Measurements from ENCODE around the gene NEURL4. TPM values are rescaled to one million over a fixed set of nuclear protein-coding genes. Genes with fewer than 3 reads are reported as not detected.

The NEURL4 gene
- total RNA-seq, 4 donors from 2014 or later: 27.8 to 109 (median 35.0) TPM

DNA sequence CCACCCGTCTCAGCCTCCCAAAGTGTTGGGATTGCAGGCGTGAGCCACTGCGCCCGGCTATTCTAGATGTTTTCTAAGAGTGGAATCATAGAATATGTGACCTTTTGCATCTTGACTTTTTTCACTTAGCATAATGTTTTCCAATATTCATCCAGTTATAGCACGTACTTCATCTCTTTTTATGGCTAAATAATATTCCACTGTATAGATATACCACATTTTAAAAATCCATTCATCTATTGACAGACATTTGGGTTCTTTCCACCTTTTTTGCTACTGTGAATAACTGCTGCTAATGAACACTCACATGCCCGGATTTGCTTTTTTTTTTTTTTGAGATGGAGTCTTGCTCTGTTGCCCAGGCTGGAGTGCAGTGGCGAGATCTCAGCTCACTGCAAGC is 25.0 kb downstream of the NEURL4 start:
- Histone ChIP-seq H3K4me3 (no peak overlapping the region), H3K27me3 (no peaks in the 10 kb centered on the region), H3K4me1 (peaks cover 2 to 10% (median 7%) of the 10 kb centered on the region in 4 donors), H3K27ac (no peak overlapping the region), H3K9me3 (no peaks in the 10 kb centered on the region), H3K36me3 (no peaks in the 10 kb centered on the region)
- 92 to 100% methylated on average over 5 to 7 of the region's 7 CpGs for WGBS, 2 donors (ENCODE audit: low coverage in 1 of 2)
- no peak for DNase-seq
- intact Hi-C loops (cut with DNase I; ENCODE audit: low total_unique reads) (no loop called here), in situ Hi-C loops (cut with MboI; ENCODE audit: low pct_ligation_motif_present in 1 of 4, low pct_unique_long_range_greater_than_20kb in 1 of 4, low sequenced_read_pairs in 3 of 4) (no loop called here)
- TF ChIP-seq, protein P1, sequence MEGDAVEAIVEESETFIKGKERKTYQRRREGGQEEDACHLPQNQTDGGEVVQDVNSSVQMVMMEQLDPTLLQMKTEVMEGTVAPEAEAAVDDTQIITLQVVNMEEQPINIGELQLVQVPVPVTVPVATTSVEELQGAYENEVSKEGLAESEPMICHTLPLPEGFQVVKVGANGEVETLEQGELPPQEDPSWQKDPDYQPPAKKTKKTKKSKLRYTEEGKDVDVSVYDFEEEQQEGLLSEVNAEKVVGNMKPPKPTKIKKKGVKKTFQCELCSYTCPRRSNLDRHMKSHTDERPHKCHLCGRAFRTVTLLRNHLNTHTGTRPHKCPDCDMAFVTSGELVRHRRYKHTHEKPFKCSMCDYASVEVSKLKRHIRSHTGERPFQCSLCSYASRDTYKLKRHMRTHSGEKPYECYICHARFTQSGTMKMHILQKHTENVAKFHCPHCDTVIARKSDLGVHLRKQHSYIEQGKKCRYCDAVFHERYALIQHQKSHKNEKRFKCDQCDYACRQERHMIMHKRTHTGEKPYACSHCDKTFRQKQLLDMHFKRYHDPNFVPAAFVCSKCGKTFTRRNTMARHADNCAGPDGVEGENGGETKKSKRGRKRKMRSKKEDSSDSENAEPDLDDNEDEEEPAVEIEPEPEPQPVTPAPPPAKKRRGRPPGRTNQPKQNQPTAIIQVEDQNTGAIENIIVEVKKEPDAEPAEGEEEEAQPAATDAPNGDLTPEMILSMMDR (IDR thresholded peaks at IDR 0.05): no peak
- TF ChIP-seq POLR2AphosphoS5 (IDR thresholded peaks at IDR 0.05) (no peak), EP300 (IDR thresholded peaks at IDR 0.05; ENCODE audit: low read depth) (no peak), POLR2A (IDR thresholded peaks at IDR 0.05) (no peak)

DNA sequence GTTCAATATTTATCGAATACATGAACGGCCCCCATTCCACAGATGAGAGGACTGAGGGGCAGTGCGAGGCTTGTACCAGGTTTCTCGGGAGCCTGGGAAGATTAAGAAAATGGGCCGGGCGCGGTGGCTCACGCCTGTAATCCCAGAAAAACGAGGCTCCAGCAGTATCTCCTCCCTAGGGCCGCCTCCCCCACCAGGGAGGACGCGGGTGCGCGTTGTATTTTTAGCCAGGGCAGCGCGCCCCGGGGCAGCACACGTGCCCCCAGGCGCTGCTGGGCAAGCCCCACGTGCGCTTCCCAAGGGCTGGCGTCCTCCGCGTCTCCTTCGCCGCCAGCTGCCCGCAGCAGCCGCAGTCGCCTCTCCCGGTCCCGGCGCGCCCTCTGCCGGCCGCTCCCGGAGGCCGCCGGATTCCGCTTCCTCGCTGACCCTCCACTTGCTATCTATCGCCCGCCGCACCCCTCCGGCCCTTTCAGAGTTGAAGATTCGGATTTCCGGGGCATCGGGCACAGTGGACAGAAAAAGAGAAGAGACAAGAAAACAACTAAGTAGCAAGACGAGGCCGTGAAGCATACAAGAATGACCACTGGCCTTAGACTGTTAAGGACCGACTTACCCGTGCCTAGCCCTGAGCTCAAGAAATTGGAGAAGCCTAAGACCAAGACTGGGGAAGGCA is 32.8 kb downstream of the NEURL4 start:
- TF ChIP-seq POLR2AphosphoS5 (IDR thresholded peaks at IDR 0.05) (peak in 1 of 3 donors; percentile 62), POLR2A (IDR thresholded peaks at IDR 0.05) (no peak), EP300 (IDR thresholded peaks at IDR 0.05; ENCODE audit: low read depth) (peak; percentile 40)
- TF ChIP-seq, protein P1 (IDR thresholded peaks at IDR 0.05): peak; percentile 91 to 98 (median 95)
- H3K4me1 ChIP-seq: peaks cover 22 to 49% (median 47%) of the 10 kb centered on the region in 4 donors
- H3K27ac ChIP-seq: peak overlapping the region; percentile 64 to 91 (median 89)
- intact Hi-C loops (cut with DNase I; ENCODE audit: low total_unique reads) (loop anchor here (2.0 kb wide), 1 partner anchor 16 kb away; the partner anchor contains the start of gene SLC2A4), in situ Hi-C loops (cut with MboI; ENCODE audit: low pct_ligation_motif_present in 1 of 4, low pct_unique_long_range_greater_than_20kb in 1 of 4, low sequenced_read_pairs in 3 of 4) (loop anchor here in 2 of 4 donors (25.0 kb wide), 1 partner anchor 259 kb away; the partner anchor contains the start of genes SLC16A11 (in 2 of the 2) and SLC16A13 (in 2 of the 2))
- no peaks in the 10 kb centered on the region for H3K36me3 ChIP-seq
- H3K4me3 ChIP-seq: peak overlapping the region in 1 of 4 donors; percentile 26
- peaks cover 25% of the 10 kb centered on the region for H3K27me3 ChIP-seq
- DNase-seq: peak; percentile 88
- WGBS, 2 donors (ENCODE audit: low coverage in 1 of 2): 5 to 13% methylated on average over 4 to 41 of the region's 51 CpGs
- no peaks in the 10 kb centered on the region for H3K9me3 ChIP-seq

DNA sequence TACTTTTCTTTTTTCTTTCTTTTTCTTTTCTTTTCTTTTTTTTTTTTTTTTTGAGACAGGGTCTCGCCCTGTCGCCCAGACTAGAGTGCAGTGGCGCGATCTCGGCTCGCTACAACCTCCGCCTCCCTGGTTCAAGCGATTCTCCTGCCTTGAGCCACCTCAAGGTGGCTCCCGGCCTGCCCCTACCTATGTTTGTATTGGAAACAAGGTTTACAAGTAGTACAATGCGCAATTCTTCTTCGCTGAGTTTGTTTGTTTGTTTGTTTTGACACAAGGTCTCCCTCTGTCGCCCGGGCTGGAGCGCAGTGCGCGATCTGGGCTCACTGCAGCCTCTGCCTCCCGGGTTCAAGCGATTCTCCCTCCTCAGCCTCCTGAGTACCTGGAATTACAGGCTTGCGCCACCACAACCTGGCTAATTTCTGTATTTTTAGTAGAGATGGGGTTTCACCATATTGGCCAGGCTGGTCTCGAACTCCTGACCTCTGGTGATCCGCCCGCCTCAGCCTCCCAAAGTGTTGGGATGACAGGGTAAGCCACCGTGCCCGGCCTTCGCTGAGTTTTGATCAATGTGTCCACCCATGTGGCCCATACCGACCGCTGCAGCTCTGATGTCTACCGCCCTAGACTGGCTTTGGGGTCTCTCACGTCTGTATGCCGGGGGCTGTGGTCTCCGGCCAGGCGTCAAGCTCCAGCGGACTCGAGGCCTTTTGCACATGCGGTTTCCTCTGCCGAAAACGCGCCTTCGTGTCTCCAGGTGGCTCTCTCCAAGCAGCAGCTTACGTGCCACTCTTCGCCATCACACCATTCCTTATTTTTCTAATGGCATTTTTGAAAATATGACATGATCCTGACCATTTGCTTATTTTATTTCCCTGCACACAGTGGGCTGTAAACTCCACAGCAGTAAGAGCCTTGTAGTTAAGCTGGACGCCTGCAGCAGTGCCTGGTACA is 33.6 kb downstream of the NEURL4 start:
- peak overlapping the region; percentile 64 to 91 (median 89) for H3K27ac ChIP-seq
- H3K9me3 ChIP-seq: no peaks in the 10 kb centered on the region
- peak overlapping the region in 2 of 4 donors; percentile 40 to 46 for H3K4me3 ChIP-seq
- WGBS, 2 donors (ENCODE audit: low coverage in 1 of 2): 55 to 86% methylated on average over 21 to 42 of the region's 42 CpGs
- no peaks in the 10 kb centered on the region for H3K36me3 ChIP-seq
- intact Hi-C loops (cut with DNase I; ENCODE audit: low total_unique reads): loop anchor here (2.0 kb wide), 1 partner anchor 15 kb away; the partner anchor contains the start of gene SLC2A4
- H3K27me3 ChIP-seq: peaks cover 25% of the 10 kb centered on the region
- in situ Hi-C loops (cut with MboI; ENCODE audit: low pct_ligation_motif_present in 1 of 4, low pct_unique_long_range_greater_than_20kb in 1 of 4, low sequenced_read_pairs in 3 of 4): loop anchor here in 2 of 4 donors (25.0 kb wide), 1 partner anchor 258 kb away; the partner anchor contains the start of genes SLC16A11 (in 2 of the 2) and SLC16A13 (in 2 of the 2)
- DNase-seq: no peak
- H3K4me1 ChIP-seq: peaks cover 26 to 56% (median 47%) of the 10 kb centered on the region in 4 donors
- TF ChIP-seq POLR2A (IDR thresholded peaks at IDR 0.05): no peak
- TF ChIP-seq, protein P1 (IDR thresholded peaks at IDR 0.05): peak in 4 of 5 experiments; percentile 10 to 45 (median 28)
- no peak for TF ChIP-seq EP300 (IDR thresholded peaks at IDR 0.05; ENCODE audit: low read depth)
- TF ChIP-seq POLR2AphosphoS5 (IDR thresholded peaks at IDR 0.05): no peak
